ENCODE measurements around the gene MAP3K12. TPM values are rescaled to one million over a fixed set of nuclear protein-coding genes. Genes with fewer than 3 reads are reported as not detected.

MAP3K12 gene
- total and polyA plus RNA-seq, 2 donors from 2014 or later: 15.2 to 21.8 TPM

DNA sequence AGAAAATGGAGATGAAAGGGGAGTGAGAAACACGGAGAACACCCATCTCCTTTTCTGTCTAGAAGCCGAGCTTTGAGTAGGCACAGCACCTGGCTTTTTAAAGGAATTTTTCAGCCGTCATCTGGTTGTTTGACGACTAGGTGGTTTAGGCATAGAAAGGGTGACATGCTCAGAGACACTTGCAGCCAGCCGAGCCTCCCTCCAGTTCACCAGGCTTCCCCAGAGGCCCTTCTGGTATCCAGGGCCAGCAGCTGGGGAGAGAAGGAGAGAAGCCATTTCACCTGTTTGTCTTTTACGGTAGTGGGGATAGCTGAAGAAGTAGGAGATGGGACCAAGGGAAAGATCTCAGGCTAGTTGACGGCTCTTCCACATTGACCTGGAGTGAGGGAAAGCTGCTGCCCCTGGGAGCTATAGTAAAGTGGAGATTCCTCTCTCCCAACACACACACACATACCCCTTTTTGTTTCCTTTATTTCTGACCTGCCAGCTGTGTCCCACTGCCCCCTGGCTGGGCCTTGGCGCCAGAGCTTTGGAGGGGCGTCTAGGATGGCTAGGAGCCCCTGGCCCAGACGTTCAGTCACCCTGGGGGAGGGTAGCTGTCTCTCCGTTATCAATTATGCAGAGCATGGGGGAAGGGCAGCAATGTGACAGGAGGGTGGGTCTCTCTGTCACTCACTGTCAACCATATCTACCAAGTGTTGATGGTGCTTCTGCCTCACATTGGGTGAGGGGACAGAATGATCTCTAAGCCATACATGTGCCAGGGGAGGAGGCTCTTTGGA, 5.5 kb downstream of the MAP3K12 start:
- H3K36me3 ChIP-seq (ENCODE audit: control insufficient read depth in 2 of 3, insufficient read depth in 3 of 3, low read length in 3 of 3): no peaks in the 10 kb centered on the region
- H3K27me3 ChIP-seq (ENCODE audit: control insufficient read depth, insufficient read depth, low read length): no peaks in the 10 kb centered on the region
- no peak for FAIRE-seq
- H3K4me1 ChIP-seq (ENCODE audit: control insufficient read depth in 2 of 3, insufficient read depth in 2 of 3, low read depth in 1 of 3, low read length in 3 of 3): peaks cover 3 to 29% (median 18%) of the 10 kb centered on the region in 3 donors
- H3K9ac ChIP-seq (ENCODE audit: low read length in 3 of 3): peak overlapping the region; percentile 48 to 79 (median 53)
- peak overlapping the region; percentile 80 to 92 for H3K27ac ChIP-seq (ENCODE audit: low read depth in 2 of 2, low read length in 2 of 2)
- intact Hi-C loops (cut with DNase I): no loop called here
- TF ChIP-seq, protein P1, sequence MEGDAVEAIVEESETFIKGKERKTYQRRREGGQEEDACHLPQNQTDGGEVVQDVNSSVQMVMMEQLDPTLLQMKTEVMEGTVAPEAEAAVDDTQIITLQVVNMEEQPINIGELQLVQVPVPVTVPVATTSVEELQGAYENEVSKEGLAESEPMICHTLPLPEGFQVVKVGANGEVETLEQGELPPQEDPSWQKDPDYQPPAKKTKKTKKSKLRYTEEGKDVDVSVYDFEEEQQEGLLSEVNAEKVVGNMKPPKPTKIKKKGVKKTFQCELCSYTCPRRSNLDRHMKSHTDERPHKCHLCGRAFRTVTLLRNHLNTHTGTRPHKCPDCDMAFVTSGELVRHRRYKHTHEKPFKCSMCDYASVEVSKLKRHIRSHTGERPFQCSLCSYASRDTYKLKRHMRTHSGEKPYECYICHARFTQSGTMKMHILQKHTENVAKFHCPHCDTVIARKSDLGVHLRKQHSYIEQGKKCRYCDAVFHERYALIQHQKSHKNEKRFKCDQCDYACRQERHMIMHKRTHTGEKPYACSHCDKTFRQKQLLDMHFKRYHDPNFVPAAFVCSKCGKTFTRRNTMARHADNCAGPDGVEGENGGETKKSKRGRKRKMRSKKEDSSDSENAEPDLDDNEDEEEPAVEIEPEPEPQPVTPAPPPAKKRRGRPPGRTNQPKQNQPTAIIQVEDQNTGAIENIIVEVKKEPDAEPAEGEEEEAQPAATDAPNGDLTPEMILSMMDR (IDR thresholded peaks at IDR 0.05; ENCODE audit: borderline replicate concordance, extremely low read depth, insufficient read depth): no peak
- H3K4me3 ChIP-seq (ENCODE audit: low read length in 3 of 3): peak overlapping the region; percentile 63 to 82 (median 76)
- peak in 3 of 5 donors; percentile 39 to 49 (median 48) for DNase-seq
- H3K9me3 ChIP-seq (ENCODE audit: control insufficient read depth in 2 of 3, insufficient read depth in 1 of 3, low read length in 3 of 3): no peaks in the 10 kb centered on the region

DNA sequence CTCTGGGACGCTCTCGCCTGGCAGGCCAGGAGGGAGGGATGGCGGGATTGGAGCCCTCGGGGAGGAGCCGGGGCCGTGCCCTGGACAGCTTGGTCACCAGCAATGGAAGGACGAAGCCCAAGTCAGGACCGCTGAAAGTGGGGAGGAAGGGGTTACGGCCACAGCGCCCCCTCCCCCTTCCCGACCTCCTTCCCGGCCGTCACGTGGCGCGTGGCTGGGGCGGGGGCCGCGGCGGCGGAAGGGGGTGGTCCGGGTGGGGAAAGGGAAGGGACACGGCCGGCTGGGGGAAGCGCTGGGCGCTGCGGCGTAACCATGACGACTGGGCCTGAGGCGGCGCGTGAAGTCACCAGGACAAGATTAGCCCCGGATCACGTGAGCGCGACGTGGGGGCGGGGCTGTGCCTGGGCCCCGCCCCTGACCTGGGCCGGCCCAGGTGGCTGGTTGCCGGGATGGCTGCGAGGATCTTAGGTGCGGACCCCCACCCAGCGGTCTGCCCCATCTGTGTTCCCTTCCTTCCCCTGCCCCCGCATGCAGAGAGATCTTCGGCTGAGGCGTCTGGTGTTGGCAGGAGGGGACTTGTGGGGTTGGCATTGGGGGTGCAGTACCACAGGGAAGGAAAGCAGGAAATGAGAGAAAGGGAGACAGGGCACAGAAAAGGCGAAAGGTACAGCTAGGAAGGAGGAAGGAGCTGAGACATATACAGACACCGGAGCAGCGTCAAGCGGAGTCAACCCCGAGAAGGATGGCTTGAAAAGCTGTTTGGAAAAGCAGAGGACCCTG, 6.2 kb downstream of the MAP3K12 start:
- FAIRE-seq (no peak), DNase-seq (peak; percentile 98 to 99 (median 99))
- H3K9me3 ChIP-seq (ENCODE audit: control insufficient read depth in 2 of 3, insufficient read depth in 1 of 3, low read length in 3 of 3): no peaks in the 10 kb centered on the region
- TF ChIP-seq, protein P1 (IDR thresholded peaks at IDR 0.05; ENCODE audit: borderline replicate concordance, extremely low read depth, insufficient read depth): no peak
- intact Hi-C loops (cut with DNase I): no loop called here
- H3K9ac ChIP-seq (ENCODE audit: low read length in 3 of 3): peak overlapping the region; percentile 48 to 79 (median 53)
- H3K27ac ChIP-seq (ENCODE audit: low read depth in 2 of 2, low read length in 2 of 2): peak overlapping the region; percentile 80 to 92
- H3K27me3 ChIP-seq (ENCODE audit: control insufficient read depth, insufficient read depth, low read length): no peaks in the 10 kb centered on the region
- peaks cover 3 to 29% (median 15%) of the 10 kb centered on the region in 3 donors for H3K4me1 ChIP-seq (ENCODE audit: control insufficient read depth in 2 of 3, insufficient read depth in 2 of 3, low read depth in 1 of 3, low read length in 3 of 3)
- no peaks in the 10 kb centered on the region for H3K36me3 ChIP-seq (ENCODE audit: control insufficient read depth in 2 of 3, insufficient read depth in 3 of 3, low read length in 3 of 3)
- H3K4me3 ChIP-seq (ENCODE audit: low read length in 3 of 3): peak overlapping the region; percentile 63 to 82 (median 76)

DNA sequence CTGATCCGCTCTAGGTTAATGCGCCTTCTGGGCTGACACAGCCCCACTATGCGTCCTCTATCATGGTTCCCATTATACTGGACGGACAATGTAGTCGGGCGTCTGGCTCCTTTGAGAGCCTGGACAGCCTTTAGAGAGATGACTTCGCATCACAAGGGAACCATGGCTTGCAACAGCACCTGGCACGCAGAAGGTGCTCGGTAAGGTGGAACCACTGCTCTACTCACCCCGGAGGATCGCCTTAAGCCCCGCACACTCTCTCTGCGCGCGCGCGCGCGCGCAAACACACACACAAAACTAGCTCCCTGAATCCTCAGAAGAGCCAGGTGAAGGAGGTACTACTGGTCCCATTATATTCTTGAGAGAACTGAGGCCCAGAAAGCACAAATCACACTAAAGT, 7.1 kb downstream of the MAP3K12 start:
- FAIRE-seq: no peak
- Histone ChIP-seq H3K4me1 (ENCODE audit: control insufficient read depth in 2 of 3, insufficient read depth in 2 of 3, low read depth in 1 of 3, low read length in 3 of 3) (peaks cover 3 to 29% (median 15%) of the 10 kb centered on the region in 3 donors), H3K4me3 (ENCODE audit: low read length in 3 of 3) (peak overlapping the region; percentile 49 to 76 (median 51)), H3K9ac (ENCODE audit: low read length in 3 of 3) (peak overlapping the region in 1 of 3 donors; percentile 43), H3K27ac (ENCODE audit: low read depth in 2 of 2, low read length in 2 of 2) (peak overlapping the region; percentile 80 to 91), H3K9me3 (ENCODE audit: control insufficient read depth in 2 of 3, insufficient read depth in 1 of 3, low read length in 3 of 3) (no peaks in the 10 kb centered on the region), H3K36me3 (ENCODE audit: control insufficient read depth in 2 of 3, insufficient read depth in 3 of 3, low read length in 3 of 3) (no peaks in the 10 kb centered on the region), H3K27me3 (ENCODE audit: control insufficient read depth, insufficient read depth, low read length) (no peaks in the 10 kb centered on the region)
- intact Hi-C loops (cut with DNase I): no loop called here
- peak in 3 of 5 donors; percentile 58 to 72 (median 70) for DNase-seq
- TF ChIP-seq, protein P1 (IDR thresholded peaks at IDR 0.05; ENCODE audit: borderline replicate concordance, extremely low read depth, insufficient read depth): no peak

Measured in kidney (tissue), 14 donors.